Activated CD8-positive, alpha-beta T cell treated with anti-CD3 and anti-CD28 coated beads, Interleukin-2, amount 10 ng/mL, durations not matched to agents 7 days and 5 days (primary cell): ENCODE measurements around the gene CTNND2. TPM values are rescaled to one million over a fixed set of nuclear protein-coding genes. Genes with fewer than 3 reads are reported as not detected.
"Not testable (repeated sequence)": the region's sequence is repeated elsewhere in the genome, so short reads cannot be mapped to it uniquely, and the experiment has no call there.

Source experiments
- ATAC-seq: fragments of 150-1000 bp; cut with Tn5 transposase; one replicate; pipeline ENCODE4 v1.10.0; 2021; ENCODE audit warnings: moderate library complexity
- CTCF ChIA-PET: fragments of 350-600 bp; sonication (Branson Sonifier 250); formaldehyde crosslinking; loops from one replicate; lab custom pipeline; 2021; ENCODE audit warnings: antibody characterized with exemption; lab: Charles Lee
- POLR2A ChIA-PET: fragments of 350-600 bp; sonication (Branson Sonifier 250); formaldehyde crosslinking; loops from one replicate; lab custom pipeline; 2021; ENCODE audit warnings: antibody characterized with exemption; lab: Charles Lee
- DNase-seq: peaks from one replicate; pipeline ENCODE4 v3.0.0-alpha.2; 2020
- H3K27ac Mint-ChIP-seq: one replicate; pipeline ENCODE4 v1.8.0; 2021; ENCODE audit warnings: mild to moderate bottlenecking, mixed read lengths
- H3K27me3 Mint-ChIP-seq: one replicate; pipeline ENCODE4 v1.8.0; 2021; ENCODE audit warnings: low read depth, mixed read lengths
- H3K36me3 Mint-ChIP-seq: one replicate; pipeline ENCODE4 v1.8.0; 2021; ENCODE audit warnings: low read depth, mixed read lengths
- H3K4me1 Mint-ChIP-seq: one replicate; pipeline ENCODE4 v1.8.0; 2021; ENCODE audit warnings: low read depth, mixed read lengths
- H3K4me3 Mint-ChIP-seq: one replicate; pipeline ENCODE4 v1.8.0; 2021; ENCODE audit warnings: mild to moderate bottlenecking, mixed read lengths
- H3K9me3 Mint-ChIP-seq: one replicate; pipeline ENCODE4 v1.8.0; 2022; ENCODE audit warnings: mixed read lengths; ENCODE audit not compliant: insufficient read depth
- total RNA-seq, 2 experiments: library from RNA; stranded (reverse); gene quantifications; one replicate each; pipeline ENCODE4 v1.2.3, GENCODE V29; 2021

The CTNND2 gene
- total RNA-seq, 2 experiments from 2014 or later = not detected

GRCh38 chr5:11084111-11084510 is 820.1 kb downstream of the CTNND2 start:
- Mint-ChIP-seq H3K4me1 (no peaks in the 10 kb centered on the region), H3K36me3 (no peaks in the 10 kb centered on the region), H3K27me3 (peaks cover 3% of the 10 kb centered on the region), H3K27ac (no peak overlapping the region), H3K4me3 (no peak overlapping the region), H3K9me3 (no peaks in the 10 kb centered on the region)
- ATAC-seq (no peak), DNase-seq (no peak)
- CTCF ChIA-PET = no interaction called here
- POLR2A ChIA-PET = no interaction called here

- no peak for DNase-seq
- Mint-ChIP-seq H3K27me3 (peaks cover 3% of the 10 kb centered on the region), H3K4me1 (no peaks in the 10 kb centered on the region), H3K36me3 (no peaks in the 10 kb centered on the region), H3K4me3 (no peak overlapping the region), H3K27ac (no peak overlapping the region), H3K9me3 (no peaks in the 10 kb centered on the region)
- ChIA-PET CTCF (no interaction called here), POLR2A (no interaction called here)
- ATAC-seq = no peak
Observed at GRCh38 chr5:11082404-11082945, 821.8 kb downstream of the CTNND2 start.

- CTCF ChIA-PET = no interaction called here
Observed at GRCh38 chr5:11076945-11077613, 827.2 kb downstream of the CTNND2 start.

GRCh38 chr5:11075035-11075805 is 829.0 kb downstream of the CTNND2 start:
- peaks cover 3% of the 10 kb centered on the region for H3K27me3 Mint-ChIP-seq
- H3K36me3 Mint-ChIP-seq = no peaks in the 10 kb centered on the region
- H3K27ac Mint-ChIP-seq = no peak overlapping the region
- POLR2A ChIA-PET = no interaction called here
- H3K4me3 Mint-ChIP-seq = no peak overlapping the region
- no peak for DNase-seq
- no peaks in the 10 kb centered on the region for H3K4me1 Mint-ChIP-seq
- ATAC-seq = no peak
- CTCF ChIA-PET = no interaction called here
- no peaks in the 10 kb centered on the region for H3K9me3 Mint-ChIP-seq

More at GRCh38 chr5:11076945-11077613, 827.2 kb downstream of the CTNND2 start:
- POLR2A ChIA-PET = no interaction called here
- ATAC-seq (no peak), DNase-seq (no peak)
- no peak overlapping the region for H3K27ac Mint-ChIP-seq
- no peaks in the 10 kb centered on the region for H3K9me3 Mint-ChIP-seq
- no peak overlapping the region for H3K4me3 Mint-ChIP-seq
- no peaks in the 10 kb centered on the region for H3K4me1 Mint-ChIP-seq
- peaks cover 3% of the 10 kb centered on the region for H3K27me3 Mint-ChIP-seq
- H3K36me3 Mint-ChIP-seq = no peaks in the 10 kb centered on the region

GRCh38 chr5:11072568-11072967 is 831.7 kb downstream of the CTNND2 start:
- POLR2A ChIA-PET = no interaction called here
- ATAC-seq (no peak), DNase-seq (no peak)
- no peak overlapping the region for H3K4me3 Mint-ChIP-seq
- no peaks in the 10 kb centered on the region for H3K36me3 Mint-ChIP-seq
- peaks cover 3% of the 10 kb centered on the region for H3K9me3 Mint-ChIP-seq
- CTCF ChIA-PET = no interaction called here
- no peak overlapping the region for H3K27ac Mint-ChIP-seq
- no peaks in the 10 kb centered on the region for H3K4me1 Mint-ChIP-seq
- peaks cover 1% of the 10 kb centered on the region for H3K27me3 Mint-ChIP-seq

- ChIA-PET POLR2A (no interaction called here), CTCF (no interaction called here)
- no peak for ATAC-seq
- no peak for DNase-seq
- H3K9me3 Mint-ChIP-seq = peaks cover 3% of the 10 kb centered on the region
- H3K4me3 Mint-ChIP-seq = no peak overlapping the region
- H3K27ac Mint-ChIP-seq = no peak overlapping the region
- H3K36me3 Mint-ChIP-seq = no peaks in the 10 kb centered on the region
- H3K4me1 Mint-ChIP-seq = no peaks in the 10 kb centered on the region
- H3K27me3 Mint-ChIP-seq = no peaks in the 10 kb centered on the region
Observed at GRCh38 chr5:11072076-11072475, 832.2 kb downstream of the CTNND2 start.

- ATAC-seq (no peak), DNase-seq (no peak)
- Mint-ChIP-seq H3K4me3 (no peak overlapping the region), H3K9me3 (peaks cover 3% of the 10 kb centered on the region), H3K27ac (no peak overlapping the region), H3K36me3 (no peaks in the 10 kb centered on the region), H3K4me1 (no peaks in the 10 kb centered on the region), H3K27me3 (no peaks in the 10 kb centered on the region)
- CTCF ChIA-PET = no interaction called here
- POLR2A ChIA-PET = no interaction called here
Observed at GRCh38 chr5:11069041-11069440, 835.2 kb downstream of the CTNND2 start.

- H3K4me1 Mint-ChIP-seq, H3K9me3 Mint-ChIP-seq, H3K4me3 Mint-ChIP-seq, ATAC-seq, POLR2A ChIA-PET, DNase-seq, CTCF ChIA-PET, H3K27ac Mint-ChIP-seq, H3K36me3 Mint-ChIP-seq, H3K27me3 Mint-ChIP-seq: not testable (repeated sequence)
Observed at GRCh38 chr5:11065723-11066122, 838.5 kb downstream of the CTNND2 start.

- no peak overlapping the region for H3K4me3 Mint-ChIP-seq
- POLR2A ChIA-PET = no interaction called here
- H3K27ac Mint-ChIP-seq = no peak overlapping the region
- H3K4me1 Mint-ChIP-seq = no peaks in the 10 kb centered on the region
- CTCF ChIA-PET = no interaction called here
- H3K9me3 Mint-ChIP-seq = peaks cover 3% of the 10 kb centered on the region
- no peaks in the 10 kb centered on the region for H3K36me3 Mint-ChIP-seq
- DNase-seq (no peak), ATAC-seq (no peak)
- no peaks in the 10 kb centered on the region for H3K27me3 Mint-ChIP-seq
Observed at GRCh38 chr5:11064763-11065450, 839.3 kb downstream of the CTNND2 start.

GRCh38 chr5:11062397-11062796 is 841.8 kb downstream of the CTNND2 start:
- no peak for DNase-seq
- Mint-ChIP-seq H3K4me3 (no peak overlapping the region), H3K36me3 (no peaks in the 10 kb centered on the region), H3K9me3 (no peaks in the 10 kb centered on the region), H3K27ac (no peak overlapping the region), H3K4me1 (no peaks in the 10 kb centered on the region), H3K27me3 (no peaks in the 10 kb centered on the region)
- CTCF ChIA-PET = no interaction called here
- ATAC-seq = no peak
- POLR2A ChIA-PET = no interaction called here

- no peaks in the 10 kb centered on the region for H3K4me1 Mint-ChIP-seq
- POLR2A ChIA-PET = no interaction called here
- CTCF ChIA-PET = no interaction called here
- H3K27me3 Mint-ChIP-seq = no peaks in the 10 kb centered on the region
- no peak overlapping the region for H3K27ac Mint-ChIP-seq
- H3K36me3 Mint-ChIP-seq = no peaks in the 10 kb centered on the region
- no peaks in the 10 kb centered on the region for H3K9me3 Mint-ChIP-seq
- DNase-seq (no peak), ATAC-seq (no peak)
- H3K4me3 Mint-ChIP-seq = no peak overlapping the region
Observed at GRCh38 chr5:11056560-11056959, 847.7 kb downstream of the CTNND2 start.

- Mint-ChIP-seq H3K4me1 (no peaks in the 10 kb centered on the region), H3K27me3 (no peaks in the 10 kb centered on the region), H3K9me3 (no peaks in the 10 kb centered on the region), H3K36me3 (no peaks in the 10 kb centered on the region), H3K4me3 (no peak overlapping the region), H3K27ac (no peak overlapping the region)
- no peak for ATAC-seq
- CTCF ChIA-PET = no interaction called here
- POLR2A ChIA-PET = no interaction called here
- DNase-seq = no peak
Observed at GRCh38 chr5:11054014-11054413, 850.2 kb downstream of the CTNND2 start.
